GM19043 (cell line): ENCODE results near the gene MARCHF2.
"Not testable (repeated sequence)": the region's sequence is repeated elsewhere in the genome, so short reads cannot be mapped to it uniquely, and the experiment has no call there.

Experiments used
- ATAC-seq: cut with Tn5 transposase; IDR thresholded peaks from one replicate; pipeline ENCODE4 v1.9.1; 2021; ENCODE audit warnings: low read depth; ENCODE audit not compliant: unreplicated experiment

The MARCHF2 gene

GRCh38 chr19:8412783-8413628 lies at the start of gene MARCHF2:
Gene MARCHF2 (plus strand): TSS chr19:8413305. CDS start chr19:8421841, 8,536 bp downstream.
- peak; percentile 99 for ATAC-seq

GRCh38 chr19:8363803-8364771 lies 49.0 kb upstream of the MARCHF2 start, which contains the start of gene ANGPTL4:
Gene ANGPTL4 (plus strand): TSS chr19:8364155. CDS start chr19:8364322, 167 bp downstream.
- ATAC-seq, result no peak

- ATAC-seq, result no peak
Observed at GRCh38 chr19:8366121-8366581, 47.0 kb upstream of the MARCHF2 start.

- no peak for ATAC-seq
Observed at GRCh38 chr19:8366961-8367326, 46.2 kb upstream of the MARCHF2 start.

- no peak for ATAC-seq
Observed at GRCh38 chr19:8367327-8368001, 45.6 kb upstream of the MARCHF2 start.

GRCh38 chr19:8370176-8371010 lies 42.7 kb upstream of the MARCHF2 start:
- ATAC-seq, result no peak

- no peak for ATAC-seq
Observed at GRCh38 chr19:8371011-8371804, 41.9 kb upstream of the MARCHF2 start.

- no peak for ATAC-seq
Observed at GRCh38 chr19:8373867-8374813, 39.0 kb upstream of the MARCHF2 start.

- not testable (repeated sequence) for ATAC-seq
Observed at GRCh38 chr19:8375766-8376165, 37.3 kb upstream of the MARCHF2 start.

- ATAC-seq, result not testable (repeated sequence)
Observed at GRCh38 chr19:8376373-8376974, 36.6 kb upstream of the MARCHF2 start.

- ATAC-seq, result no peak
Observed at GRCh38 chr19:8377598-8377997, 35.5 kb upstream of the MARCHF2 start.

- ATAC-seq, result not testable (repeated sequence)
Observed at GRCh38 chr19:8379156-8379891, 33.8 kb upstream of the MARCHF2 start.

- not testable (repeated sequence) for ATAC-seq
Observed at GRCh38 chr19:8384569-8384968, 28.5 kb upstream of the MARCHF2 start.

GRCh38 chr19:8385103-8385502 lies 28.0 kb upstream of the MARCHF2 start:
- not testable (repeated sequence) for ATAC-seq

- ATAC-seq, result not testable (repeated sequence)
Observed at GRCh38 chr19:8385566-8385965, 27.5 kb upstream of the MARCHF2 start.

GRCh38 chr19:8386419-8386818 lies 26.7 kb upstream of the MARCHF2 start:
- not testable (repeated sequence) for ATAC-seq

GRCh38 chr19:8386990-8387389 lies 26.1 kb upstream of the MARCHF2 start:
- no peak for ATAC-seq
